GM18909 (cell line): ENCODE data around the gene TCF7L2.

Source experiments
- ATAC-seq: cut with Tn5 transposase; IDR thresholded peaks from one replicate; pipeline ENCODE4 v1.9.1; 2021; ENCODE audit warnings: mild to moderate bottlenecking; ENCODE audit not compliant: unreplicated experiment, poor library complexity

TCF7L2 gene

DNA sequence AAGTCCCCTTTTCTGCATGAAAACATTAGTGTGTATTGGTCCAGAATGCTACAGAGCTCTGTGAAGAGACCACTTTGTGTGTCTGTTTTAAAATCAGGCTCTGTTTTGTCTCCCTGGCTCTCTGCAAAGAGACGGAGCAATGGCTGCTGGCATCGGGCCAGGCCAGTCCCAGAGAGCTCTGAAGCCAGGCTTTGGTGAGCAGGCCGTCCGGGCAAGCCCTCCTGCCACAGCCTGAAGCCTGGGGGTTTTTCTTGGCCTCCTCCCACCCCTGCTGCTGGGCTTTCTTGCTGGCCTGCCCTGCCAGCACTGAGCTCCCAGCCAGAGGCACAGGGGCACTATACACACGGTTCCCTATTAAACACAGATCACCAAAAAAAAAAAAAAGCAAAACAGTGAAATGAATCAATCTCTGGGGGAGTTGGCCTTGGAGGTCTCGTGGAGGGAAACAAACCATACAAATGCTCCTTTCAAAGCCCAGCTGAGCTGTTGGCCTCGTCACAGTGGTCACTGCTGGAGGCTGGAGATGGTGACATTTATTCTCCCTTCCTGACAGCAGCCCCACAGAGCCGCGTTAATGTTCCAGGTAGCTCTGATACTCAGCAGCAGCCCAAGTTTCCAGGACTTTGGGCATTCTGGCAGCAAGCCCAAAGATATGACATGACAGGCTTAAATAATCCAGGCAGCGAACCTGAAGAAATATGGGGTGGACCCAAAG lies 237.2 kb downstream of the TCF7L2 start:
- ATAC-seq: no peak

DNA sequence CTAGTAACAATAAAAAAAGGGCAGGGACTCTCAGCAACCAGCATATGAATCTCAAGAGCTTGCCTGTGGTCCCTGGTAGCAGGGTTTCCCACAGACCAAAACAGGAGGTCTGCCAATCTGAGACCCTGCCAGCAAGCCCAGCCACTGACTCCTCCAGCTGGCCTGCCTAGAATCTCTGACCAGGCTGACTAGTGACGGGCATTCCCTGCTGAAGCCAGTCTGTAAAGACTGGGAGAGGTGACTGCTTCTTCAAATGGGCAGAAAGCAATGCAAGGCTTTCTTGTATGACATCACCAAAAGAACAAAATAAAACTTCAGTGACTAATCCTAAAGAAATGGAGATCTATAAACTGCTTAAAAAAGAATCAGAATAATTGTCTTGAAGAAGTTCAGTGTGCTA lies 249.4 kb downstream of the TCF7L2 start:
- no peak for ATAC-seq

DNA sequence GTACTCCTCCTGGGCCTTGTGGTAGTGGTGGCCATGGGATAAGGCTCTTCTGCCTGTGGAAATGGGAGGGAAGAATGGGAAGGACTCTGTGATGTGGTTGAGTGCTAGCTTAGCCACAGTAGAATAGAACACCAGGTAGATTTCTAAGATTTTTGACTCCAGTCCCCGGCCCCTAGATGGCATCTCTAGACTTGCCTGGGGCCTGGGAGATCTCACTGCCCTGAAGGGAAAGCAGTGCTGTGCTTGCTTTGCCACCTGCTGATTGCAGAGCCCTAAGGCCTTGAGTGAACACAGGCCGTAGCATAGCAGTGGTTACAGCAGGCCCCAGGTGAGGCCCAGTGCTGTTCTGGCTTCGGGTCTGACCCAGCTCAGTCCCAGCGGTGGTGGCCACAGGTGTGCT lies 252.0 kb downstream of the TCF7L2 start:
- no peak for ATAC-seq

- no peak for ATAC-seq
Measured at GRCh38 chr10:113207924-113208323, 257.9 kb downstream of the TCF7L2 start.

- no peak for ATAC-seq
Measured at GRCh38 chr10:113213035-113213434, 263.0 kb downstream of the TCF7L2 start.

- ATAC-seq: no peak
Measured at GRCh38 chr10:113214331-113214730, 264.3 kb downstream of the TCF7L2 start.

DNA sequence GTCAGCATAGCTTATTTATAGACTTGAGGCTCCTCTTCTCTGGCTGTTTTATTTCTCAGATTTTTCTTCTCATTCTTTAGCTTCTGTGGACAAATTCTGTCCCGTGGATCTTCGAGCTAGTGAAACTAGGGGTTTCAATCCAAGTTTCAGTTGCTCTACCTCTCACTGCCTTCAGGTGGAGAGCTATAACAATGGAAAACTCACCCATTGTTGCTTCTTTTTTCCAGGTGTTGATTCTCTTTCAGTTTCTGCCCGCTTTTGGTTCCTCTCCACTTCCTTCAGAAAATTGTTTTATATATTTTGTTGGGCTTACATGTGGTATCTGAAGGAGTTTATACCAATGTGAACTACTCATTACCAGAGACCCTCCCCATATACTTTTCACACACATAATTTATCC lies 266.1 kb downstream of the TCF7L2 start:
- ATAC-seq: no peak
